ENCODE results near the gene MARCHF6. TPM values are rescaled to one million over a fixed set of nuclear protein-coding genes. Genes with fewer than 3 reads are reported as not detected.

Gene MARCHF6
- polyA plus RNA-seq, 3 donors: 24.0 to 90.1 (median 31.0) TPM

DNA sequence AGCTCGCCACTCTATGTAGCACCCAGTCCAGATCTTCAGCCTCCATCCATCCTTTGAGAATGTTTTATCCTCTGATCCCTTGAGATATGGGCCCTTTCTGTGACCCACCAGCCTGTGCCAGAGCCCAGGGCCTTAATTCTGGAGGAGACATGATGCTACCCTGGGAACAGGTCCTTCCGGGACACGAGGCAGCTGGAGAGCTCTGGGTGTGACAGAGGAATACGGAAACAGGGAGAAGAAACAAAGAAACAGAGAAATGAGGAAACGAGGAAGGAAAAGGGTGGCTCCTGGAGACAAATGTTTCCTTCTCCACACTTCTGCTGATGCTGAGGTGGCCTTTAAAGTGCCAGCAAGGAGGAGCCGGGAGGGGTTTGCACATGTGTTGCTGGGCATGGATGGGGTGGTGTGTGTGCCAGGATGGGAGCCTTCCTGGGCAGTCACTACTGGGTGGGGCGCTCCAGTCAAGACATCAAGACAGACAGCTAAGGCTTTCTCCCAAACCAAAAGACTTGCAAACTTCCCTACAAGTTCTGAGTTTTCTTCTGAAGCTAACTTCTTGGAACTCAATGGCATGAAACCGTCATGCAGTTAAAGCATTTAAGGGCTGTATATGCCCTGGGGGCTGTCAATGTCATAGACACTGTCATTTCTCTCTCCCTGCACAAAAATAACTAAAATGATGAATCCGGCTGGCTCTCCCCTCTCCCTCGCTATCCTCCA lies 22.8 kb upstream of the MARCHF6 start:
- WGBS (ENCODE audit: insufficient coverage): 88% methylated on average over 5 of the region's 10 CpGs
- peaks cover 0 to 10% (median 0%) of the 10 kb centered on the region in 7 donors for H3K9me3 Mint-ChIP-seq
- no peak overlapping the region for H3K4me3 ChIP-seq (replicated peaks in 1 of 3; ENCODE audit: low read depth in 2 of 3, low read length in 3 of 3)
- H4K20me1 ChIP-seq (ENCODE audit: insufficient read depth, low read length): no peaks in the 10 kb centered on the region
- peaks cover 0 to 2% of the 10 kb centered on the region in 2 donors for H3K36me3 Mint-ChIP-seq
- intact Hi-C loops (cut with micrococcal nuclease): no loop called here
- no peak overlapping the region for H3K27ac ChIP-seq (ENCODE audit: low read depth in 1 of 2, low read length in 2 of 2)
- peak overlapping the region in 1 of 2 donors; percentile 63 for H3K4me3 Mint-ChIP-seq
- H3K9me3 ChIP-seq (replicated peaks in 1 of 2; ENCODE audit: control insufficient read depth in 1 of 2, insufficient read depth in 1 of 2, low read length in 2 of 2): no peaks in the 10 kb centered on the region
- H3K27me3 Mint-ChIP-seq (ENCODE audit: low read depth in 3 of 3): peaks cover 37 to 49% (median 38%) of the 10 kb centered on the region in 3 donors
- H3K4me1 Mint-ChIP-seq: peaks cover 16% of the 10 kb centered on the region
- no peak overlapping the region for H3K9ac ChIP-seq (ENCODE audit: insufficient read depth, low read length, poor library complexity, severe bottlenecking)
- H2AFZ ChIP-seq (ENCODE audit: insufficient read depth, low read depth, low read length, poor library complexity, severe bottlenecking): no peak overlapping the region
- H3K79me2 ChIP-seq (ENCODE audit: insufficient read depth, low read length): no peaks in the 10 kb centered on the region
- H3K36me3 ChIP-seq (replicated peaks in 1 of 2; ENCODE audit: control insufficient read depth in 1 of 2, insufficient read depth in 2 of 2, low read length in 2 of 2): no peaks in the 10 kb centered on the region
- TF ChIP-seq, protein P1, sequence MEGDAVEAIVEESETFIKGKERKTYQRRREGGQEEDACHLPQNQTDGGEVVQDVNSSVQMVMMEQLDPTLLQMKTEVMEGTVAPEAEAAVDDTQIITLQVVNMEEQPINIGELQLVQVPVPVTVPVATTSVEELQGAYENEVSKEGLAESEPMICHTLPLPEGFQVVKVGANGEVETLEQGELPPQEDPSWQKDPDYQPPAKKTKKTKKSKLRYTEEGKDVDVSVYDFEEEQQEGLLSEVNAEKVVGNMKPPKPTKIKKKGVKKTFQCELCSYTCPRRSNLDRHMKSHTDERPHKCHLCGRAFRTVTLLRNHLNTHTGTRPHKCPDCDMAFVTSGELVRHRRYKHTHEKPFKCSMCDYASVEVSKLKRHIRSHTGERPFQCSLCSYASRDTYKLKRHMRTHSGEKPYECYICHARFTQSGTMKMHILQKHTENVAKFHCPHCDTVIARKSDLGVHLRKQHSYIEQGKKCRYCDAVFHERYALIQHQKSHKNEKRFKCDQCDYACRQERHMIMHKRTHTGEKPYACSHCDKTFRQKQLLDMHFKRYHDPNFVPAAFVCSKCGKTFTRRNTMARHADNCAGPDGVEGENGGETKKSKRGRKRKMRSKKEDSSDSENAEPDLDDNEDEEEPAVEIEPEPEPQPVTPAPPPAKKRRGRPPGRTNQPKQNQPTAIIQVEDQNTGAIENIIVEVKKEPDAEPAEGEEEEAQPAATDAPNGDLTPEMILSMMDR (IDR thresholded peaks at IDR 0.05): no peak
- peak overlapping the region in 1 of 7 donors; percentile 33 for H3K27ac Mint-ChIP-seq
- H3K27me3 ChIP-seq (ENCODE audit: control insufficient read depth in 2 of 2, insufficient read depth in 2 of 2, low read length in 2 of 2): peaks cover 27 to 47% of the 10 kb centered on the region in 2 donors
- peaks cover 11 to 15% of the 10 kb centered on the region in 2 donors for H3K4me1 ChIP-seq (ENCODE audit: control insufficient read depth in 1 of 2, insufficient read depth in 2 of 2, low read length in 2 of 2)
- no peak overlapping the region for H3K4me2 ChIP-seq (replicated peaks; ENCODE audit: extremely low read depth, low read length, poor library complexity, severe bottlenecking)
- no peak for DNase-seq

DNA sequence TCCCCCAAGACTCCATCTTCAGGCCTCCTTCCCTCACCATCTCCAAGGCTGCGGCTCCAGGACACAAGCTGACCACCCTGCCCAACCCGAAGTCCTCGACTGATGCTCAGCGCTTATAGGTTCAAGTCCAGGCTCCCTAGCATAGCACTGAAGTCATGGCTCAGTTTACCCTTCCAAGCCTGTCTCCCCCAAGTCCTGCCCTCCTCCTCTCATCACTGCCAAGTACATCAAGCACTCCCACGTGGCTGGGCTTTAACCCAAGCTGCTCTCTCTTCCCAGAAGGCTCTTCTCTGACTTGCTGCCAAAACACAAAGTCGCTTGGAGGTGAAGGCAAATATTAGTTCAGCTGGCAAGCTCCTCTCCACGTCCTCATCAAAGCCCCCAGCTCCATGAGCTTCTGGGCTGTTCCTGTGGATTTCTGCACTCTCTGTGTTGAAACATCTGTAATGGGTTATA lies 22.1 kb upstream of the MARCHF6 start:
- Histone ChIP-seq H3K27me3 (ENCODE audit: control insufficient read depth in 2 of 2, insufficient read depth in 2 of 2, low read length in 2 of 2) (peaks cover 27 to 47% of the 10 kb centered on the region in 2 donors), H2AFZ (ENCODE audit: insufficient read depth, low read depth, low read length, poor library complexity, severe bottlenecking) (no peak overlapping the region), H4K20me1 (ENCODE audit: insufficient read depth, low read length) (no peaks in the 10 kb centered on the region), H3K4me2 (replicated peaks; ENCODE audit: extremely low read depth, low read length, poor library complexity, severe bottlenecking) (no peak overlapping the region), H3K36me3 (replicated peaks in 1 of 2; ENCODE audit: control insufficient read depth in 1 of 2, insufficient read depth in 2 of 2, low read length in 2 of 2) (no peaks in the 10 kb centered on the region), H3K4me3 (replicated peaks in 1 of 3; ENCODE audit: low read depth in 2 of 3, low read length in 3 of 3) (no peak overlapping the region), H3K9ac (ENCODE audit: insufficient read depth, low read length, poor library complexity, severe bottlenecking) (no peak overlapping the region), H3K27ac (ENCODE audit: low read depth in 1 of 2, low read length in 2 of 2) (no peak overlapping the region), H3K4me1 (ENCODE audit: control insufficient read depth in 1 of 2, insufficient read depth in 2 of 2, low read length in 2 of 2) (peaks cover 11 to 15% of the 10 kb centered on the region in 2 donors), H3K9me3 (replicated peaks in 1 of 2; ENCODE audit: control insufficient read depth in 1 of 2, insufficient read depth in 1 of 2, low read length in 2 of 2) (no peaks in the 10 kb centered on the region), H3K79me2 (ENCODE audit: insufficient read depth, low read length) (no peaks in the 10 kb centered on the region)
- Mint-ChIP-seq H3K27ac (peak overlapping the region in 1 of 7 donors; percentile 33), H3K4me1 (peaks cover 16% of the 10 kb centered on the region), H3K4me3 (peak overlapping the region in 1 of 2 donors; percentile 14), H3K36me3 (peaks cover 0 to 2% of the 10 kb centered on the region in 2 donors), H3K9me3 (peaks cover 0 to 10% (median 0%) of the 10 kb centered on the region in 7 donors), H3K27me3 (ENCODE audit: low read depth in 3 of 3) (peaks cover 36 to 49% (median 38%) of the 10 kb centered on the region in 3 donors)
- 97% methylated on average over 4 of the region's 7 CpGs for WGBS (ENCODE audit: insufficient coverage)
- no peak for DNase-seq
- intact Hi-C loops (cut with micrococcal nuclease): no loop called here
- TF ChIP-seq, protein P1 (IDR thresholded peaks at IDR 0.05): no peak

All from CD14-positive monocyte (primary cell).